Lung (tissue), 12 donors: ENCODE data around the gene ITGB6. TPM values are rescaled to one million over a fixed set of nuclear protein-coding genes. Genes with fewer than 3 reads are reported as not detected.

ENCODE experiments used
- ATAC-seq: fragments of 200-7000 bp; cut with Tn5 transposase; one replicate; pipeline ENCODE4 v1.9.1; 2020; ENCODE audit warnings: moderate number of reproducible peaks; ENCODE audit not compliant: insufficient read depth, low FRiP score
- DNase-seq, 3 donors: peaks; one replicate each; pipeline ENCODE4 v3.0.0-alpha.2; 2013 to 2017
- H3K27ac ChIP-seq, 2 donors: one replicate each; pipeline ENCODE4 v1.5.1; 2013; ENCODE audit warnings: mild to moderate bottlenecking in 2 of 2, moderate library complexity in 2 of 2, control low read depth in 1 of 2, inconsistent platforms in 1 of 2, low read depth in 1 of 2, low read length in 1 of 2
- H3K27me3 ChIP-seq, 3 donors: one replicate each; pipeline ENCODE4 v1.5.1; 2013; ENCODE audit warnings: low read length in 2 of 3; ENCODE audit not compliant: control insufficient read depth in 3 of 3, insufficient read depth in 3 of 3
- H3K36me3 ChIP-seq, 4 donors: one replicate each; pipeline ENCODE4 v1.5.1; 2013; ENCODE audit warnings: low read length in 4 of 4, mild to moderate bottlenecking in 1 of 4, moderate library complexity in 1 of 4; ENCODE audit not compliant: control insufficient read depth in 4 of 4, insufficient read depth in 4 of 4
- H3K4me1 ChIP-seq, 5 donors: one replicate each; pipeline ENCODE4 v1.5.1; 2013; ENCODE audit warnings: low read length in 5 of 5, mild to moderate bottlenecking in 2 of 5, moderate library complexity in 1 of 5; ENCODE audit not compliant: control insufficient read depth in 5 of 5, insufficient read depth in 5 of 5
- H3K4me3 ChIP-seq: one replicate; pipeline ENCODE4 v1.5.1; 2013; ENCODE audit warnings: mild to moderate bottlenecking, control low read depth, moderate library complexity
- H3K9ac ChIP-seq, 2 donors: one replicate each; pipeline ENCODE4 v1.5.1; 2013; ENCODE audit warnings: low read length in 2 of 2, control low read depth in 1 of 2; ENCODE audit not compliant: insufficient read depth in 1 of 2
- H3K9me3 ChIP-seq, 4 donors: one replicate each; pipeline ENCODE4 v1.5.1; 2013; ENCODE audit warnings: low read length in 3 of 4, mild to moderate bottlenecking in 1 of 4, moderate library complexity in 1 of 4; ENCODE audit not compliant: control insufficient read depth in 4 of 4, insufficient read depth in 3 of 4
- WGBS, 2 donors: extraction: QIAGEN DNeasy Blood & Tissue Kit; methylation state at CpG; one replicate each; pipeline ENCODE4 v1.1.7; 2013; 5-methylcytosine and 5-hydroxymethylcytosine counted together
- polyA plus RNA-seq, 2 donors: library from polyadenylated mRNA; stranded (reverse); fragments of 200-250 nt; gene quantifications; one replicate each; pipeline ENCODE4 v1.2.1, GENCODE V29; 2013
- total RNA-seq, 2 donors: library from RNA; depleted of rRNA in 1 of 2; stranded (reverse); fragments of >200 nt in 1 of 2; gene quantifications; one replicate each; pipeline ENCODE4 v1.2.1, GENCODE V29; 2014 to 2021
- TF ChIP-seq, protein P1 (sequence below): IDR thresholded peaks from 2 replicates; pipeline ENCODE4 v1.5.1; 2012; ENCODE audit warnings: mild to moderate bottlenecking; ENCODE audit errors: control extremely low read depth, extremely low read depth
- donor health status: control.
- donor health status: control.
- donor health status: Bipolar disorder and iron deficiency.
- donor health status: healthy.
- donor health status: DM: yes; HTN: yes; CAD: no.

The ITGB6 gene
- total and polyA plus RNA-seq, 4 donors: 35.1 to 141 (median 41.8) TPM

DNA sequence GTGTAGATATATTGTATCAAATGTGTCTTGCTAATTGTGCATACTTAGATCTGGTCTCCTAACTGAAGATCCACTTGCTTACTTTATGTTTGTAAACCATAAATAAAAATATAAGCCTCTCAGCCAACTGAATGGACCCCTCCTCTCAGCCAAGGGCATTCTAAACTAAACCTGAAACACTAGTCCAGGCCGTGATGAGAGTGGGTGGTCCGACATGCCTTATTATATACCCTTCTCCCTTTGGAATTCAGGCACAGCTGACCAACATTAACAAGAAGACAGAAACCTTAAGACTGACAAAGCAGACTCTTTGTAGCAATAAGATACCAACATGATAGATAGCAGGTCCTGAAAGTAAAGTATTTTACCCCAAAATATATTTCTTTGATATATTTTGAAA lies 73.3 kb downstream of the ITGB6 start:
- ATAC-seq: no peak
- DNase-seq: no peak
- Histone ChIP-seq H3K9me3 (peaks cover 0 to 4% (median 0%) of the 10 kb centered on the region in 4 donors), H3K4me3 (no peak overlapping the region), H3K27me3 (no peaks in the 10 kb centered on the region), H3K9ac (no peak overlapping the region), H3K36me3 (peaks cover 0 to 6% (median 0%) of the 10 kb centered on the region in 4 donors), H3K27ac (no peak overlapping the region), H3K4me1 (no peaks in the 10 kb centered on the region)
- WGBS, 2 donors: 91 to 92% methylated on average over 2 of the region's 2 CpGs
- TF ChIP-seq, protein P1, sequence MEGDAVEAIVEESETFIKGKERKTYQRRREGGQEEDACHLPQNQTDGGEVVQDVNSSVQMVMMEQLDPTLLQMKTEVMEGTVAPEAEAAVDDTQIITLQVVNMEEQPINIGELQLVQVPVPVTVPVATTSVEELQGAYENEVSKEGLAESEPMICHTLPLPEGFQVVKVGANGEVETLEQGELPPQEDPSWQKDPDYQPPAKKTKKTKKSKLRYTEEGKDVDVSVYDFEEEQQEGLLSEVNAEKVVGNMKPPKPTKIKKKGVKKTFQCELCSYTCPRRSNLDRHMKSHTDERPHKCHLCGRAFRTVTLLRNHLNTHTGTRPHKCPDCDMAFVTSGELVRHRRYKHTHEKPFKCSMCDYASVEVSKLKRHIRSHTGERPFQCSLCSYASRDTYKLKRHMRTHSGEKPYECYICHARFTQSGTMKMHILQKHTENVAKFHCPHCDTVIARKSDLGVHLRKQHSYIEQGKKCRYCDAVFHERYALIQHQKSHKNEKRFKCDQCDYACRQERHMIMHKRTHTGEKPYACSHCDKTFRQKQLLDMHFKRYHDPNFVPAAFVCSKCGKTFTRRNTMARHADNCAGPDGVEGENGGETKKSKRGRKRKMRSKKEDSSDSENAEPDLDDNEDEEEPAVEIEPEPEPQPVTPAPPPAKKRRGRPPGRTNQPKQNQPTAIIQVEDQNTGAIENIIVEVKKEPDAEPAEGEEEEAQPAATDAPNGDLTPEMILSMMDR: no peak

DNA sequence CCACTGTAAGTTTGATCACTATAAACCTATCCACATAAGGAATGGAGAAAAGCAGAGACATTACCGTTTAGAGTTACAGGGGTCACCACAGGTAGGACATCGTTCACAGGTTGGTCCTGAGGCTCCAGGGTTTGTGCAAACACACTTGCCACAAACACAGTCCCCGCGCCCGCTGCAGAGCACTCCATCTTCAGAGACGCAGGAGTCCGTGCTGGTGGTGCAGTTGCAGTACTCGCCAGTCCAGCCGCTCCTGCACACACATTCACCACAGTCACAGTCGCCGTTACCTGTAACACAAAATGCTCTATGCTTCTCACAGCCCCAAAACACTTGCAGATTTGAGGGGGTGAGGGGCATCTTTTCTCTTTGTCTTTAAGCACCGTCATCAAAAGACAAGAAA lies 73.8 kb downstream of the ITGB6 start:
- no peaks in the 10 kb centered on the region for H3K27me3 ChIP-seq
- no peaks in the 10 kb centered on the region for H3K4me1 ChIP-seq
- ATAC-seq: no peak
- H3K9ac ChIP-seq: no peak overlapping the region
- no peak overlapping the region for H3K4me3 ChIP-seq
- peaks cover 0 to 4% (median 0%) of the 10 kb centered on the region in 4 donors for H3K9me3 ChIP-seq
- TF ChIP-seq, protein P1: no peak
- 85 to 89% methylated on average over 12 of the region's 12 CpGs for WGBS, 2 donors
- no peak for DNase-seq
- peaks cover 0 to 6% (median 0%) of the 10 kb centered on the region in 4 donors for H3K36me3 ChIP-seq
- H3K27ac ChIP-seq: no peak overlapping the region

DNA sequence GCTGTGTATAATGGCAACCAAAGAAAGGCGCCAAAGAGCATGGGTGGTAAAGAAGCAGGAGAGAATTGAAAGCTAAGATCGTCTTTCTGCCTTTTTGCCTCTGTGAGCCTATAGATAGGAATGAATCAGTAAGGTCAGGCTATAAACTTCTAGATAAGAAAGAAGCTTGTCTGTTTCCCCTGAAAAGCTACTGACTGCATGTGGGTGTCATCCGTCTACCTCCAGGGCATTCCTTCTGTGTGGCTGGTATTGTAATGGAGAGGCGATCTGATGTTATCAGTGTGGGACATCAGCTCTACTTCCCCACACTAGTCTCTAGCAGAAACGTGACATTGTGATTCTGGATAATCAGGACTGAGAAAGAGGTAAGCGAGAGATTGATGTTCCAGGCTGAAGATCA lies 74.2 kb downstream of the ITGB6 start:
- peaks cover 0 to 4% (median 0%) of the 10 kb centered on the region in 4 donors for H3K9me3 ChIP-seq
- 75 to 77% methylated on average over 6 of the region's 6 CpGs for WGBS, 2 donors
- H3K4me3 ChIP-seq: no peak overlapping the region
- DNase-seq (no peak), ATAC-seq (no peak)
- peaks cover 0 to 6% (median 0%) of the 10 kb centered on the region in 4 donors for H3K36me3 ChIP-seq
- no peaks in the 10 kb centered on the region for H3K27me3 ChIP-seq
- no peaks in the 10 kb centered on the region for H3K4me1 ChIP-seq
- no peak overlapping the region for H3K9ac ChIP-seq
- TF ChIP-seq, protein P1: no peak
- no peak overlapping the region for H3K27ac ChIP-seq

DNA sequence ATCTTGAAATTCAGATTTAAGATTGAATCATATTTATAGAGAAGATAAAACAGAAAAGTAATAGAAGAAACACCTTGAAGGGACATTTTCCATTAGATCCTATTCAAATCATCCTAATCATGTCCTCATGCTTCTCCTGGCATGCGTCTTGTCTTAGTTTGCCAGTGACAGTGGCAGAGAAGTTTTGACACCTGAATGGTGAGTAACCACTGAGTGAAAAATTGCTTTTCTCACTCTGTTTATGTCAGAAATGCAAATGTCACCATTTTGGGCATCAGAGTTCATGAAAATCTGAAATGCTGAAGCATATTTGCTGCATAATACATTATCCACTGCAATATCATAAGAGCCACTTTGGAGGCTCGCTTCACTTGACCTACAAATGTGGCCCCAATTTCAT lies 74.7 kb downstream of the ITGB6 start:
- Histone ChIP-seq H3K36me3 (peaks cover 0 to 6% (median 0%) of the 10 kb centered on the region in 4 donors), H3K27me3 (no peaks in the 10 kb centered on the region), H3K9me3 (peaks cover 0 to 4% (median 0%) of the 10 kb centered on the region in 4 donors), H3K27ac (no peak overlapping the region), H3K4me1 (no peaks in the 10 kb centered on the region), H3K9ac (no peak overlapping the region), H3K4me3 (no peak overlapping the region)
- no peak for DNase-seq
- no peak for ATAC-seq
- 95 to 97% methylated on average over 2 of the region's 2 CpGs for WGBS, 2 donors
- TF ChIP-seq, protein P1: no peak
